Stimulated activated CD8-positive, alpha-beta memory T cell treated with anti-CD3 and anti-CD28 coated beads, Interleukin-12 subunit alpha, Interleukin-12 subunit beta, amount 100 ng/mL, for 24 hours (primary cell): ENCODE measurements around the gene DNAJC4.
"Not testable (repeated sequence)": the region's sequence is repeated elsewhere in the genome, so short reads cannot be mapped to it uniquely, and the experiment has no call there.

ENCODE experiments used
- DNase-seq: peaks from one replicate; pipeline ENCODE4 v3.0.0-alpha.2; 2020; ENCODE audit errors: extremely low read depth

The DNAJC4 gene

DNA sequence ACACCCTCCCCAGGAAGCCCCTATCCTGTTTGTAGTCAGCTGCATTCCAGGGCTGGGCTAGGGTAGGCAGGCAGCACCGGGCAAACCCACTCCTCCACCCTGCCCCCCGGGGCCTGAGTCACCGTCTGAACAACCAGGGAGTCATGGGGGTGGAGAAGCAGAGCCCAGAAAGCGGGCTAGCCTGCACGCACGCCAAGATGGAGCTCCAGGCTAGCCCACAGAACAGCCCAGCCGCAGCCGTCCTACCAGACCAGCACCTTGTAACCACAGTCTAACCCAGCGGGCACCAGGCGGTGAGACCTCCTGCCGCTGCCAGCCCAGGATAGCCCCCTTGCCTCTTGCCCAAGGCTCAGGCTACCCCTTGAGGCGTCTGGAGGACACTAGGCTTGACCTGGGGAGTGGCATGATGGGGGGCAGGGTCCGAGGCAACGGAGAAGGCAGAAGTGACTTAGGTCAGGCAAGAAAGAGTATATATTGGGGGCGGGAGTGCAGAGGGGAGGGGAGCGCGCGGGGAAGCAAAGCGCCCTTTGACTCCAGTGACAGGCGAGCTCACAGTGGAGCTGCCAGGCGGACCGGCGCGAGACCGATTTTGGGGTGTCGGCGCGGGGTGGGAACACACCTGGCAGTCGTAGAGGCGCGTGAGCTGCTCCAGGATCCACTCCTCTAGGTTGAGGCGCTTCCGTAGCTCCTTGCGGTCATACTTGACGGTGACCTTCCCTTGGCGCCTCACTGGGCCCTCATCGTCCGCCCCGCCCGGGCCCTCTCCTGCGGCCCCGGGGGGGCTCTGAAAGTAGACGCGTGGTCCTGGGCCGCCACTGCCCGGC lies 15.7 kb downstream of the DNAJC4 start:
- no peak for DNase-seq

DNA sequence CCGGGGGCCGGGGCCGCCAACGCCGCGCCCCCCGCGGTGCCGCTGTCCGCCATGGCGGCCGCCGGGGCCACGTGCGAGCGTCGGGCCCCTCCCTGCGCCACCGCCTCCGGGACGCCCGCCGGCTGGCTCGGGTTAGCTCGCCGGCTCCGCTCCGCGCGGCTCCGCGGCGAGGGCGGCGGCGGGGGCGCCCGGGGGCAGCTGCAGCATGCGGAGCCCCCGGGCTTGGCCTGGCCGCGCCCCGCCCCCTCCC lies 16.2 kb downstream of the DNAJC4 start:
- not testable (repeated sequence) for DNase-seq

DNA sequence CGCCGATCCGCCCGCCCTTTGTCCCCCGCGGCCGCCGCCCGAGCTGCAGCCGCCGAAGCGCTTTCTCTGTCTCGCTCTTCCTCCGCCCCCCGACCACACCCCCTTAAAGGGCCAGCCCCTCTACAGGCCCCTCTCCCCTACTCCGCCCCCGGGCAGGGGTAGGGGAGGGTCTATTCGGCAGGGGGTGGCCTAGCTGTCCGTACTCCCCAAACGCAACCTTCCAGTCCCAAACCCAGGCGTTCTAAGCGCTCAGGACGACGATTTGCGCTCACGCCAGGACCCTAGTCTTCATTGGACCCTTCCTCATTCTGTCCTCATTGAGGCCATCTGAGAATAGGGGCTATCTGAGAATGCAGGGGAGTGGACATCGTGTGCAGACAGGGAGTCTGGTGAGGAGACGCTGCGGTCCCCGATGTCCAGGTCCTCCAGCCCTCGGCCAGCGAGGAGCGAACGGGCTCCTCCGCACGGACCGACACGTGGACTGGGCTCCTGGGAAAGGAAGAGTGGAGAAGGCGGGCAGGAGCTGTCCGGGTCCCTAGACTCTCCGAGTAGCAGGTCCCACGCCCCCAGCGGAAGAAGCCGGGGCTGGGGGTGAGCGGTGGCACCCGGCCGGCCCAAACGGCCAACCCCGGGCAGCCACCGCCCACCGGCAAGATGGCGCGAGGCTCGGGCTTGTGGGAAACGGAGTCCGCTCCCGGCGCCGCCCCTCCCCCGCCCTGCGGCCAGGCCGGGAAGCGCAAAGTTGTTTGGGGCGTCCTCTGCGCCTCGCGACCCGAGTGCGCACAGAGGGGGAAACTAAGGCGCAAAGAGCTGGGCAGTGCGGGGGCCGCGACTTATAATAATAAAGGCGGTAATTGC lies 16.8 kb downstream of the DNAJC4 start, which contains the start of gene PPP1R14B:
Gene PPP1R14B (minus strand): TSS at position 73 of the 858 bp plus-strand sequence. CDS start 270 bp downstream, outside the sequence.
- DNase-seq = peak; percentile 76

DNA sequence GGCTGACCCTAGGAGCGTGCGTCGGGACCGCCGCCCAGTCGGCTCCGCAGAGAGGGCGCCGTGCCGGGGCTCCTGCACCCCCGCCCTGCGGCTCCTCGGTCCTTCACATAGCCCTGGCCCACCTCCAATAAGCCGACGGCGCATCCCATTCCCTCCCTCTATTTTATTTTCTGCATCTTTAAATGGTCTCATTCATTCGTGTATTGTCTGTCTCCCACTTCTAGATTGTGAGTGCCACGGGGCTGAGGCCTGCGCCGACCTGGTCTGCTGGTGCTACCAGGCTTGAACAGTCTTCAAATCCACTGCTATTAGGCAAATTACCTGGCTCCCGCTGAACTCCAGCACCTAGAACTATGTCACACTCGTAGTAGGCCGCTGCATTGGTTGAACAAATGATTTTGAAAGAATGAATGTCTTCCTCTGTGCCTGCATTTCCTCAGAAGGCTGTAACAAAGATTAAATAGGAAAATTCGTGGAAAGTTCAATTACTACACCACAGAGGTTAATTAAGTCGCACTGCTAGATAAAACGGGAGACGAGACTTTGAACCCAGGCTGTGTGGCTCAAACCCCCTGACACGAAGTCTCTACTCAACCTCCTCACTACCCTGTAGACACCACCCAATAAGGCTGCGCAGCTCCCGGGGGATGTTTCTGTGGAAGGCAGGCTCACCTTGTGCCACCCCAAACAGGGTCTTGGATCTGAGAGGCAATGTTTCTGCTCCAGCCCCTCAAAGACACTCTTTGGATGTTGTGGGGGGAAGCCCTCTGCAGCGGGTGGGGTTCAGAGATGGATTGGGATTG lies 17.6 kb downstream of the DNAJC4 start:
- no peak for DNase-seq

DNA sequence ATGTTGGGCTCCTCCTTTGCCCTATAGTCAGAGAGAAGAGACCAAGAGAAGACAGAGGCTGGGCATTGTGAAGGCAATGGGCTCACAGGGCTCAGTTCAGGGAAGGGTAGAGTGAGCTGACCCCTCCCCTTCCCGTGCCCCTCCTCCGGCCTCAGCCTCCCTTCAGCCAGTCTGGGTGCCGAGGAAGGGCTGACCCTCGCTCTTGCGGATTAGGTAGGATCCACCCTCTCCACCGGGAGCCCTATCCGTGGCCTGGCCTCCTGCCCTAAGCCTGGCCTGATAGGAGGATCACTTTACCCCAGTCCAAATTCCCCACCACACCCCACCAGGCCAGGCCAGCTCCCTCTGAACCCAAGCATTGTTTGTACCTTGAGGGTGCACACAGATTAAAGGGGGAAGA lies 18.2 kb downstream of the DNAJC4 start:
- no peak for DNase-seq

DNA sequence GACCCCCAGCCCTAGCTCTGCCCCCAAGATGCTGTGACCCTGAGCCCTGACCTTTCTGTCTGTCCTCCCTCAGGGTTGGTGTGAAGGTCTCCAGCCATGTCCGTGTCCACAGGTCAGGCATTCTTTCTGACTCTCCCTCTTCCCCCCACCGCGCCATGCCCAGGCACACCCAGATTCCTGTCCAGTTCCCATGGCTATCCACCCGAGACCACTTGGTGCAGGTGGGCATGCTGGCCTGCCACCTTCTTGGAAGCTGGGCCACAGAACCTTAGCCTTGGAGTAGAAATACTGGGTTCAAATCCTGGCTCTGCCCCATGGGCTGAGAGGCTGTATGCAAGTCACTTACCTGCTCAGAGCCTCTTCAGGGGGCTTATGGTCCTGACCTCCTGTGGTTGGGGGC lies 18.7 kb downstream of the DNAJC4 start:
- no peak for DNase-seq

DNA sequence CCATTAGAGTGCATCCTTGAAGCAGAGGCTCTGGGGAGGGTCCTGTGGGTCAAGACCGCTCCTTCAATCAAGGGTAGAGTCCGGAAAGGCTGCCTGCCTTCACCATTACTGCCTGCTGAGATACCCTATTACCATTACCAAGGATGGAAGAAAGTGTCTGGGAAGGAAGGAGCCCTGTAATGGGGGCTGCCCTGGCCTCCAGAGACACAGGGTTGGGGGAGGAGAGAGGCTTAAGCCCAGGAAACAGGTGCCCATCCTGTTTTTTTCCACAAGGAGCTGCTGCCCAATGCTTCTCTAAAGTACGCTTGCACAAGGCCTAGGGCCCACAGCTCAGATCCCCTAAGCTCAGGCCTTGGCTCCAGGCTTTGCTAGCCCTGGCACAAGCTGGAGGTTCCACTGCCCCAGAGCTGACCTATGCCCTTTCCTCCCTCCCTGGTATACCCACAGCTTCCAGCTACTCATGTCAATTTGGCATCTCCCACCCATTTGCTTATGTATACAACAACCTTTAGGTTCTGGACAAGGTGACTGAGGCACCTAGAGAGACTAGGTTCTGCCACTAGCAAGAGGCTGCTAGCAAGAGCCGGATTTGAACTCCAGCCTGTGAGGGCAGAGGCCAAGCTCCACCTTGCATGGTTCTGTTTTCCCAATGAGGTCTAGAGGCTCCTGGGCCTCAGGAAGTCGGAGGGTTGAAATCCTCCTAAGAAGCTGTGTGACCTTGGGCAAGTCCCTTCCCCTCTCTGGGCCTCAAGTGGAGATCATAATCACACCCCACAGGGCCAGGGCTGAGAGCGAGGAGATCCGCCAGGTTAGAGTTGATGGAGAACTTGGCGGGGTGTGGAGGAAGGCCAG lies 19.4 kb downstream of the DNAJC4 start:
- no peak for DNase-seq

DNA sequence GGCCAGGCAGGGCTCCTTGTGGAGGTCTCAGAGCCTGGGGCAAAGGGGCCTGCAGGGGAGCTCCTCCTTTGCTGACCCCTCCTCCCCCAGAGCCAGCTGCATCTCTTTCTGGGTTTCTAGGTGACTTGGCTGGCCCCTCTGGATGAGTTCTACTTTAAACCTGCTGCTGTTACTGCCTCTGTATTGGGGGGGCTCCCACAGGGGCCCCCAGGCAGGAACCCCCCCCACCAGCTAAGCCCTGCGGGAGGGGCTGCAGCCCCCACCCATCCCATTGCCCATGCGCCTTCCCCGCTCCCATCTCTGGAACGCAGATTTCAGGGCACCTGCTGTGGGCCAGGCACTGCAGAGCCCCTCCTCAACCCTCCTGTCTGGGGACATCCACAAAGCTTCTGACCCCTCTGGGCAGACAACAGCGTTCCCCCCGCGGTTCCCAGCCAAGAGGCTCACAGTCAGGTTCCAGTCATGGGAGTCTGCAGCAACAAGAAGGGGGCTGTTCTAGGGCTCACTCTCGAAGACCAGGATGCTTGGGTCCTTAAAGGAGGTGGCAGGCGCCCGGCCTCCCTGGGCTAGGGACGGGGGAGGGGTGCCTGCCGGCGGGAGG lies 20.2 kb downstream of the DNAJC4 start:
- DNase-seq = no peak

DNA sequence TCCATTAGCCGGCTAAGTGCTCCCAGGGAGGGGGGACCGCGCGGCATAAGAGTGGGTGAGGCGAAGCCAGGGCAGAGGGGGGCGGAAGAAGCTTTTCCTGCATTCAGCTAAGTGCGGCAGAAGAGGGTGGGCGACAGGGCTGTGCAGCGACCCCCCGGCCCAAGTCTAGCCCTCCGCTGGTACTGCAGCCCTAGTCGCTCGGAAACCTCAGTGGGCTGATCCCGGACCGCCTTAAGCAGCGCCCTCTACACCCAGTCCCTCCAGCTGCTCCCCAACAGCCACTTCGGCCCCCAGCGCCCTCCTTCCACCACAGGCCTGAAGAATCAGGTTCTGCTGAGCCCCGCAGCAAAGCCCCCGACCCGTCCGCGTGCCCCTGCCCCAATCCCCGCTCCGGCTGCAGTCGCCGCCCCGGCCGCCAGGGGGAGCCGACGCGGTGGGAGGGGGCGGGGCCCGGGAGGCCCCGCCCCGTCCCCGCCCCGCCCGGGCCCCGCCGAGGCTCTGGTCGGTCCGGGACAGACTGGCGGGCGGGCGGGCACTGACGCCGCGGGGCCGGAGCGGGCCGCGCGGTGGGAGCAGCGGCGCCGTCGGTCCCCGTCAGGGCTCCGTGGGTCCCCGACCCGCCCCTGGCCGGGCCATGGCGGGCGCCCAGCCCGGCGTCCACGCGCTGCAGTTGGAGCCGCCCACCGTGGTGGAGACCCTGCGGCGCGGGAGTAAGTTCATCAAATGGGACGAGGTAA lies 20.8 kb downstream of the DNAJC4 start, which contains the start of gene PLCB3:
Gene PLCB3 (plus strand): TSS at position 515 of the 737 bp plus-strand sequence. CDS start 120 bp downstream, at position 635.
- DNase-seq = no peak

DNA sequence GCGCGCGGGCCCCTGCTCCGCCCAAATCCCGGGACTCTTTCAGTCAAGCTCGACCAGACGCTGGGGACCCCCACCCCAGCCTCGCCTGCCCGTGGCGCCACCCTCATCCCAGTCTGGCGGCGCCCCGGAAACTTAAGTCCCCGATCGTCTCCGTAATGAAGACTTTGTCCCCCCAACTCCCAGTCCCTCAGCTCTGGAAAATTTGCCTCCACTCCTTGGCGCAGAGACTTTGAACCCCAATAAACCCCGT lies 21.3 kb downstream of the DNAJC4 start:
- no peak for DNase-seq

DNA sequence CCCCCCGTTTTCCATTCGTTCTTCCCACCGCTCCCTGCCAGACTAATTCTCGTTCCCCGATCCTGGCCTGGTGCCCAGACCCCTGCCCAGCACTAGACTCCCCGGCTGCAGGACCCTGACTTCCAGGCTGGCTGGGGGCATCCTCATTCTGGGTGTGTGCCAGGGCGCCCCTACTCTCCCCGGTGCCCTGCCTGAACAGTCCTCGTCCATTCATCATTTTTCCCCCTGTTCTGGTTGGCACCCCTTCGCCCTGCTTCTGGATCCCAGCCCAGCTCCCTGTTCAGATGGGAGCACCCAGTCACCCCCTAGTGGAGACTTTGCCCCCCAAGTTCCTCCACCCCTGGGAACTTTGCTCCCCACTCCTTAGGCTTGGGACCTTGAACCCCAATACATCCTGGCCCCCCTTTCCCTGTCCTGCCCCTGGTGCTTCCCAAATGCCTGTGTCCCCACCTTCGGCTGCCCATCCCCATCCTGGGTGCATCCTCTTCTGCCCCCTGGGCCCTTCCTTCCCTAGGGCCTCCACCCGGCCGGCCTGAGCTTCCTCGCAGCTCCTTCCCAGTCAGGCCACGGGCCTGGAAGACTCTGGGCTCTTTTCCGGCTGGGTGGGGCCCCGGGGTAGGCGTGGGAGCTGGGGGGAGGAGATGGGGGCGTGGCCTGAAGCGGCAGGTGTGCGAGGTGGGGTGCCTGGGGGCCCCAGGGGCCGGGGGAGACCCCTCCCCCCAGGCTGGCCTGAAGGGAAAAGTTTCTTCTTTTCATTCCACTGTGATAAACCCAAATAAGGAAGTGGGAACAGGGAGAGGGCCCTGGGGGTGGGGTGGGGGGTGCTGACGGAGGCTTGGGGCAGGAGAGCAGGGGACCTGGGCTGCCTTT lies 21.9 kb downstream of the DNAJC4 start:
- no peak for DNase-seq

DNA sequence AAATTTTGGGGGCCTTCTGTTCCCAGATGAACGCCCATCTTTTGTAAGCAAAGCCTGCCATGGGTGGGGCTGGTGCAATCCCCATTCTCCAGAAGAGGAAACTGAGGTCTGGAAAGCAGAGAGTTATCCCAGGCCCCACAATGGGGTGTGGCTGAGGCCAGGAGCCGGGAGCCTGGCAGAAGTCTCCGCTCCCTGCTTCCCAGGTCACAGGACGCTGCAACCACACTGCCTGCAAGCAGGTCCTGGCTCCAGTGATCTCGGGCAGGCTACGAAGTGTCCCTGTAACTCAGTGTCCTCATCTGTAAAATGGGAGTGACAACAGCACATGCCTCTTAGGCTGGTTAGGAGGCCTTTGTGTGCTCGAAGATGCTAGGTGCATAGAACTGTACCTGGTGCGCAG lies 22.7 kb downstream of the DNAJC4 start:
- DNase-seq = no peak

DNA sequence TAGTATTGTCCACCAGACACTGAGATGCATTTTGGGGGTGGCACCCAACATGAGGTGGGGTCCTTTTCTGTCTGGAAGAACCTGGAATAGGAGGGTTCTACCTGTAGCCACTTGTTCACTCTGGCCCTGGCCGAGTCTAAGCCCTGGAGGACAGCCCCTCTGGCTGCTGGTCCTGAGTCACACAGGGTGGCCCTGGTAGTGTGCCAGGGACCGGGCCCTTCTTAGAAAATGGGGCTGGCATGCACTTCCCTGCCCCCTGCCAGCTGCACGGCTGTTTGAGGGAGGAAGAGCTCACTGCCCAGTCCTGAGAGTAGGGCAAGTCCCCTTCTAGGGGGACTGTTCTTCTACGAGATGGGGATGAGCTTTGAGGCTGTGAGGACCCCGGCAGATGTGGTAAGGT lies 23.1 kb downstream of the DNAJC4 start:
- no peak for DNase-seq

DNA sequence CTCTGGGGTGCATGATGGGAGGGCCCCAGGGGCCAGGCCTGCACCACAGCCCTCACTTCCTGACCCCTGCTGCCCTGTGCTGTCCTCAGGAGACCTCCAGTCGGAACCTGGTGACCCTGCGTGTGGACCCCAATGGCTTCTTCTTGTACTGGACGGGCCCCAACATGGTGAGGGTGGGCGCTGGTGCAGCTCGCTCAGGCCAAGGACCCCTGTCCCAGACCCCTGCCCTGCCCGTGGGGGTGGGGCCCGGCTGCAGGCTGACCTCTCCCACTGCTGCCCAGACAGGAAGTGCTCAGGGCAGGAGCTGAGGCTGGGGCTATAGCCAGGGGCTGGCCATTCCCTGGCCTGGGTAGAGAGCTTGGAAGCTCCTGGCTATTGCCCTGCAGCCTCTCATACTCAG lies 24.0 kb downstream of the DNAJC4 start:
- DNase-seq = no peak

DNA sequence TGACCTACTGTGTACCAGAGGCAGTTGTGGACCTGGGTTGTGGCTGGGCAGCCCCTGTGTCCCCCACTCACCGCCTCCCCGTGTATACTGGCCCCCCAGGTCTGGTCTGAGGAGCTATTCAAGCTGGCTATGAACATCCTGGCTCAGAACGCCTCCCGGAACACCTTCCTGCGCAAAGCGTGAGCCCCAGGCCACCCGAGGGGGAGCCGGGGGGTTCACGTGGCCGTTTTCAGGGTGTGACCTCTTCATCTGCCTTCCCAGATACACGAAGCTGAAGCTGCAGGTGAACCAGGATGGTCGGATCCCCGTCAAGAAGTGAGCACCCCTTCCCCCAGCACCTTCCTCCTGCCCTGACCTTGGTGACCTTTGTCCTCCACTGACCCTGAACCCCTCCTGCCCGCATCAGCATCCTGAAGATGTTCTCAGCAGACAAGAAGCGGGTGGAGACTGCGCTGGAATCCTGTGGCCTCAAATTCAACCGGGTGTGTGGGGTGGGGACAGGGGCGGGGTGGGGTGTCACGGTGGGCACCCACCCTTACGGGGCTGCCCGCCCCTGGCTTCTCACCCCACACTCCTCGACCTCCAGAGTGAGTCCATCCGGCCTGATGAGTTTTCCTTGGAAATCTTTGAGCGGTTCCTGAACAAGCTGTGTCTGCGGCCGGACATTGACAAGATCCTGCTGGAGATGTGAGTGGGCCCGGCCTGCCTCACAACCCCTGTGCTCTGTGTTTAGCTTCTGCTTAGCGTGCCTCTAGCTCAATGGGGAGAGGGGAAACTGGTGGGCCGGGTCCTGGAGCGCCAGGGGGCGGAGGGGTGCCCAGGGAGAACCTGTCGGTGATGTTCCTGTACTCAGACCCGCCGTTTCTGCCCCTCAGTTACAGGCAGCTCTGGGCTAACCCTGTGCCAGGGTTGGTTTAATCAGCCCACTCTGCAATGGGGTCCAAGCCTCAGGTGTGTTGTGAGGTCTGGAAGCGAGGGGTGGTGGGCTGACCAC lies 25.1 kb downstream of the DNAJC4 start:
- DNase-seq = no peak

DNA sequence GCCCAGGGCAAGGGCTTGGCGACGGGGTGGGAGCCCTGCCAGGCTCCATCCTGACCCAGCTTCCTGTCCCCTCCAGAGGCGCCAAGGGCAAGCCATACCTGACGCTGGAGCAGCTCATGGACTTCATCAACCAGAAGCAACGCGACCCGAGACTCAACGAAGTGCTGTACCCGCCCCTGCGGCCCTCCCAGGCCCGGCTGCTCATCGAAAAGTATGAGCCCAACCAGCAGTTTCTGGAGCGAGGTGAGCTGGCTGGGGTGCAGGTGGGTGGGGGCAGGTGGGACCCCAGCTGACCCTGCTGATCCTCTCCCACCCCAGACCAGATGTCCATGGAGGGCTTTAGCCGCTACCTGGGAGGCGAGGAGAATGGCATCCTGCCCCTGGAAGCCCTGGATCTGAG lies 26.0 kb downstream of the DNAJC4 start:
- DNase-seq = no peak

DNA sequence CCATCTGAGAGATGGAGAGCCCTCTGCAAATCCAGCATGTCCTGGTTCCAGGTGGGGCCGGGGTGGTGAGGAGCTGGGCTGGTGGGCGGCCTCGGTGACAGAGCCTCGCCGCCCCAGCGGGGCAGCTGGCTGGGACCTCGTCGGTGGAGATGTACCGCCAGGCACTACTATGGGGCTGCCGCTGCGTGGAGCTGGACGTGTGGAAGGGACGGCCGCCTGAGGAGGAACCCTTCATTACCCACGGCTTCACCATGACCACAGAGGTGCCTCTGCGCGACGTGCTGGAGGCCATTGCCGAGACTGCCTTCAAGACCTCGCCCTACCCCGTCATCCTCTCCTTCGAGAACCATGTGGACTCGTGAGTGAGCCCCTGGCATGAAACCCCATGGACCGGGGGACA lies 28.0 kb downstream of the DNAJC4 start:
- DNase-seq = no peak

DNA sequence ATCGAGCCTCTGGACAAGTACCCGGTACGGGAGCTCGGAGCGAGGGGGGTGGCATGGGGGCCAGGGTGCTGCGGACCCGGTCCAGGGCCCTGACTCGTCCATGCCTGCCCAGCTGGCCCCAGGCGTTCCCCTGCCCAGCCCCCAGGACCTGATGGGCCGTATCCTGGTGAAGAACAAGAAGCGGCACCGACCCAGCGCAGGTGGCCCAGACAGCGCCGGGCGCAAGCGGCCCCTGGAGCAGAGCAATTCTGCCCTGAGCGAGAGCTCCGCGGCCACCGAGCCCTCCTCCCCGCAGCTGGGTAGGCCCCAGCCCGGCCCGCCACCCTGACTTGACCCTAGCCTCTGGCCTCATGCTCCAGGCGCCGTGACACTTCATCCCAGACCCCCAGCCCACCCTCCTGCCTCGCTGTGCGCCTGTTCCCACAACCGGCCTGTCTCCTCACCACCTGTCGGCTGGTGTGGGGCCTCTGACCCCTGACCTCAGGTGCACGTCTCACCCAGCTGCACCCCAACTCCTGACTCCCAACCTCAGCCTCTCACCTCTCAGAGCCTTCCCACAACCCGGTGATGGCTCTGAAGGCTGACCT lies 28.7 kb downstream of the DNAJC4 start:
- no peak for DNase-seq
